Tibial artery (tissue), 4 donors: ENCODE measurements around the gene UBALD1.

Source experiments
- DNase-seq, 2 donors: peaks; one replicate each; pipeline ENCODE4 v3.0.0-alpha.2; 2019
- H3K27ac ChIP-seq, 2 donors: fragments of 200-600 bp; sonication (generic) in 1 of 2; 1 replicate in 1 of 2; 2 replicates in 1 of 2; pipeline ENCODE4 v1.5.1; 2018 to 2019; ENCODE audit warnings: mild to moderate bottlenecking in 1 of 2
- H3K27me3 ChIP-seq, 2 donors: fragments of 200-600 bp; sonication (generic) in 1 of 2; one replicate each; pipeline versions ENCODE4 v1.5.1 to v1.6.0; 2016 to 2019
- H3K36me3 ChIP-seq, 3 donors: fragments of 200-600 bp; sonication (generic) in 2 of 3; one replicate each; pipeline ENCODE4 v1.5.1; 2016 to 2019; ENCODE audit warnings: mild to moderate bottlenecking in 2 of 3
- H3K4me1 ChIP-seq, 4 donors: fragments of 200-600 bp; sonication (generic) in 2 of 4; 1 replicate in 3 of 4; 2 replicates in 1 of 4; pipeline ENCODE4 v1.5.1; 2016 to 2019
- H3K4me3 ChIP-seq, 2 donors: fragments of 200-600 bp; sonication (generic) in 1 of 2; 1 replicate in 1 of 2; 2 replicates in 1 of 2; pipeline ENCODE4 v1.5.1; 2018 to 2019; ENCODE audit warnings: mild to moderate bottlenecking in 2 of 2
- H3K9me3 ChIP-seq, 3 donors: fragments of 200-600 bp; sonication (generic) in 1 of 3; one replicate each; pipeline ENCODE4 v1.5.1; 2016 to 2019
- intact Hi-C: fragments of 100-400 bp; cut with DNase I; formaldehyde crosslinking; loops from one replicate; pipeline ENCODE4 v1.15.0; 2023; ENCODE audit warnings: low total_unique reads
- TF ChIP-seq, protein P1 (sequence below), 2 experiments: fragments of 200-600 bp in 1 of 2; fragments of 450-650 bp in 1 of 2; IDR thresholded peaks; one replicate each; pipeline ENCODE4 v1.5.1; 2017 to 2019; ENCODE audit warnings: antibody characterized with exemption in 2 of 2, mild to moderate bottlenecking in 1 of 2, moderate library complexity in 1 of 2

UBALD1 gene

DNA sequence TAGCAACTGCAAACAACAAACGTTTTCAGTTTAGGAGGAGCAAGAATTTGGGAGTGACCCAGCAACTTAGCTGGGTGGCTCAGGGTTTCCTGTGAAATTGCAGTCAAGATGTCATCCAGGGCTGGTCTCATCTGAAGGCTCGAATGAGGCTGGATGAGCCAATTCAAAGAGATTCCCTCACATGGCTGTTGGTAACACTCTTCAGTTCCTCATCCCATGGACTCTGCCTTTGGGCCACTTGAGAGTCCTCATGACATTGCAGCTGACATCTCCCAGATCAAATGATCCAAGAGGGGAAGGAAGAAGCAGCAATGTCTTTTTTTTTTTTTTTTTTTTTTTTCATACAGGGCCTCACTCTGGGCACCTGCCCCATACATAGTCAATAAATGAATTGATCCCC lies 26.3 kb downstream of the UBALD1 start:
- Histone ChIP-seq H3K36me3 (no peaks in the 10 kb centered on the region), H3K27ac (no peak overlapping the region), H3K4me3 (no peak overlapping the region), H3K9me3 (no peaks in the 10 kb centered on the region), H3K27me3 (peaks cover 0 to 28% of the 10 kb centered on the region in 2 donors), H3K4me1 (no peaks in the 10 kb centered on the region)
- intact Hi-C loops: no loop called here
- TF ChIP-seq, protein P1, sequence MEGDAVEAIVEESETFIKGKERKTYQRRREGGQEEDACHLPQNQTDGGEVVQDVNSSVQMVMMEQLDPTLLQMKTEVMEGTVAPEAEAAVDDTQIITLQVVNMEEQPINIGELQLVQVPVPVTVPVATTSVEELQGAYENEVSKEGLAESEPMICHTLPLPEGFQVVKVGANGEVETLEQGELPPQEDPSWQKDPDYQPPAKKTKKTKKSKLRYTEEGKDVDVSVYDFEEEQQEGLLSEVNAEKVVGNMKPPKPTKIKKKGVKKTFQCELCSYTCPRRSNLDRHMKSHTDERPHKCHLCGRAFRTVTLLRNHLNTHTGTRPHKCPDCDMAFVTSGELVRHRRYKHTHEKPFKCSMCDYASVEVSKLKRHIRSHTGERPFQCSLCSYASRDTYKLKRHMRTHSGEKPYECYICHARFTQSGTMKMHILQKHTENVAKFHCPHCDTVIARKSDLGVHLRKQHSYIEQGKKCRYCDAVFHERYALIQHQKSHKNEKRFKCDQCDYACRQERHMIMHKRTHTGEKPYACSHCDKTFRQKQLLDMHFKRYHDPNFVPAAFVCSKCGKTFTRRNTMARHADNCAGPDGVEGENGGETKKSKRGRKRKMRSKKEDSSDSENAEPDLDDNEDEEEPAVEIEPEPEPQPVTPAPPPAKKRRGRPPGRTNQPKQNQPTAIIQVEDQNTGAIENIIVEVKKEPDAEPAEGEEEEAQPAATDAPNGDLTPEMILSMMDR (IDR thresholded peaks at IDR 0.05): no peak
- DNase-seq: no peak

DNA sequence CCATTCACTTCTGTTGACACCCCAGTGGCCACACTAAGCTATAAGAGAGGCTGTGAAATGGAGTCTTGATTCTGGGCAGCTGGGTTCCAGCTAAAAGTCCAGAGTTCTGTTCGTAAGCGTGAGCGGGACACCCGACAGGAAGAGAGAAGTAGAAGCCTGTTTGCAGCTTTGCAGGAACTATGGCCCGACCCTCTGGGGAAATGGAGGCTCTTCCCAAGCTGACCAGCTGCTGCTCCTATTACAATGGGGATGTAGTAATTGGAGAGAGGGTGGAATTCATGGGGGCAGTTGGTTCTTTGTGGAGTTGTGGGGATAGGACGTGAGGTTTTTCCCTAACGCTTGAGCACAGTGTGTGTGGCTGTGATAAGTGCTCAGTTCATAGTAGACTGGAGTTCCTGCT lies 28.4 kb downstream of the UBALD1 start:
- Histone ChIP-seq H3K4me3 (no peak overlapping the region), H3K27me3 (peaks cover 0 to 22% of the 10 kb centered on the region in 2 donors), H3K4me1 (no peaks in the 10 kb centered on the region), H3K36me3 (no peaks in the 10 kb centered on the region), H3K27ac (no peak overlapping the region), H3K9me3 (no peaks in the 10 kb centered on the region)
- intact Hi-C loops: no loop called here
- DNase-seq: no peak
- TF ChIP-seq, protein P1 (IDR thresholded peaks at IDR 0.05): no peak

DNA sequence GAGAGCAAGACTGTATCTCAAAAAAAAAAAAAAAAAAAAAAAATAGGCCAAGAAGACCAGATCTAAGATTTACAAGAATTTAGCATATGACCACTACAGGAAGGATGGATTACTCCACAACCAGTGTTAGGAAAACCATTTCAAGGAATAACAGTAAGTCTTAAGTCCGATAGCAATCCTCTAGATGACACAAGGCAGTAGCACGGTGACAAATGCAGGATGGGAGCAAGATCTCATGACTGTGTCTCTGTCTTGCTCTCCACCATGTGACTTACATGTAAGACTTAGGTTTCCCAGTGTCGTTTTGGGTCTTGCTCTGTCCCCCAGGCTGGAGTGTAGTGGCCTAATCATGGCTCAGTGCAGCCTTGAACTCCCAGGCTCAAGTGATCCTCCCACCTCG lies 30.8 kb downstream of the UBALD1 start:
- no peaks in the 10 kb centered on the region for H3K4me1 ChIP-seq

DNA sequence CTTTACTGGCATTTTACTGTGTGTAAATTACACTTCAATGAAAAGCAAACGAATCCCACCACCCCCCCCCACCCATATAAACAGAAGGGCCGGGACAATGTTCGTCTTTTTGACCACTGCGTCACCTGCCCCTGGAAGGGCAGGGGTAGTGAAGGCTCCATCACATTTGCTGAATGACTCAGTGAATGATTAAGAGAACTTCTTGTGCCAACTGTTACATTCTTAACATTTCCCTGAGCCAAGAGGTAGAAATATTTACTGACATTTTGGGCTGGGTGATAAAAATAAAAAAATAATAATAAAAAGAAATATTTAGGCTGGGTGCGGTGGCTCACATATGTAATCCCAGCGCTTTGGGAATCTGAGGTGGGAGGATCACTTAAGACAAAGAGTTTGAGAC lies 34.4 kb downstream of the UBALD1 start:
- H3K4me3 ChIP-seq: no peak overlapping the region
- DNase-seq: no peak
- H3K4me1 ChIP-seq: no peaks in the 10 kb centered on the region
- no peak overlapping the region for H3K27ac ChIP-seq
- H3K9me3 ChIP-seq: no peaks in the 10 kb centered on the region
- TF ChIP-seq, protein P1 (IDR thresholded peaks at IDR 0.05): no peak
- intact Hi-C loops: no loop called here
- H3K27me3 ChIP-seq: peaks cover 0 to 11% of the 10 kb centered on the region in 2 donors
- H3K36me3 ChIP-seq: no peaks in the 10 kb centered on the region

More for the DNA sequence above, 30.8 kb downstream of the UBALD1 start:
- H3K27ac ChIP-seq: no peak overlapping the region
- H3K27me3 ChIP-seq: peaks cover 0 to 22% of the 10 kb centered on the region in 2 donors
- TF ChIP-seq, protein P1 (IDR thresholded peaks at IDR 0.05): no peak
- no peak for DNase-seq
- no peak overlapping the region for H3K4me3 ChIP-seq
- no peaks in the 10 kb centered on the region for H3K9me3 ChIP-seq
- no peaks in the 10 kb centered on the region for H3K36me3 ChIP-seq
- intact Hi-C loops: no loop called here

DNA sequence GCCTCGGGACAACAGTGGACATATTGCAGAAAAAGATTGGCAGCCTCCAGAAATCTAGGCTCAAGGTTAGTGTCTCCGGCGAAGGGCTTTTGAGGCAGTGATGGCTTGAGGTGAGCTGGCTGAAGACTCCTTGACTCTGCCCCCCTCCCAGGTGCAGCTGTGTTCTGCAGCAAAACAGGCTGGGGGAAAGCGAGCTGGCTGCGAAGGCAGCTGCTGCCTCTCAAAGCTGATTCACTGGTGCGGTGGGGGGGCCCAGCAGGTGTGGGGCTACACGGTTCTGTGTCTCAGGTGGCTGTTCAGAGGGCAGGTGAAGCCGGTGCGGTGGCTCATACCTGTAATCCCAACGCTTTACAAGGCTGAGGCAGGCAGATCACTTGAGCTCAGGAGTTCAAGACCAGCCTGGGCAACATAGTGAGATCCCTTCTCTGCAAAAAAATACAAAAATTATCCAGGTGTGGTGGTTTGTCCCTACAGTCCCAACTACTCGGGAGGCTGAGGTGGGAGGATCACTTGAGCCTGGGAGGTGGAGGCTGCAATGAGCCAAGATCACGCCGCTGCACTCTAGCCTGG lies 35.6 kb downstream of the UBALD1 start:
- DNase-seq: no peak
- TF ChIP-seq, protein P1 (IDR thresholded peaks at IDR 0.05): no peak
- Histone ChIP-seq H3K9me3 (no peaks in the 10 kb centered on the region), H3K27ac (no peak overlapping the region), H3K36me3 (no peaks in the 10 kb centered on the region), H3K4me3 (no peak overlapping the region), H3K4me1 (no peaks in the 10 kb centered on the region), H3K27me3 (peaks cover 0 to 15% of the 10 kb centered on the region in 2 donors)
- intact Hi-C loops: no loop called here

DNA sequence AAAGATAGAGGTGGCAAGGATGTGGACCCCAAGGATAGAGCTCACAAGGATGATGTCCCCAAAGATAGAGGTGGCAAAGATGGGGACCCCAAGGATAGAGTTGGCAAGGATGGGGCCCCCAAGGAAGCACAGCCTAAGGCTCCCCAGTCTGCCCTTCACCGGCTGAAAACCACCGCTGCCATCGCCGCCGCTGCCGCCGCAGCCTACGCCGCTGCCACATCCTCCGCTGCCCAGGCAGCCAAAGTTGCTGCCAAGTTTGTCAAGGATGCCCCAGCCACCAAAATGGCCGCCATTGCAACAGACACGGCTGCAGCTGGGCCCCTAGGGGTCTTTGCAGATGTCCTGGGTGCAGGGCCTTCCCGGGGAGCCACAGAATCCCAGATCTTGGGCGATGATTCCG lies 38.7 kb downstream of the UBALD1 start:
- Histone ChIP-seq H3K9me3 (no peaks in the 10 kb centered on the region), H3K27ac (no peak overlapping the region), H3K36me3 (no peaks in the 10 kb centered on the region), H3K4me3 (no peak overlapping the region), H3K4me1 (no peaks in the 10 kb centered on the region), H3K27me3 (peaks cover 0 to 15% of the 10 kb centered on the region in 2 donors)
- DNase-seq: no peak
- intact Hi-C loops: no loop called here
- TF ChIP-seq, protein P1 (IDR thresholded peaks at IDR 0.05): no peak
